Right lobe of liver (tissue), 4 donors: Measurements from ENCODE around the gene CLDND1.

Source experiments
- CTCF ChIP-seq, 4 donors: fragments of 200-600 bp in 3 of 4; fragments of 450-650 bp in 1 of 4; IDR thresholded peaks; one replicate each; pipeline versions ENCODE4 v1.5.1 to v1.8.0; 2016 to 2022; ENCODE audit warnings: antibody characterized with exemption in 4 of 4, mild to moderate bottlenecking in 2 of 4
- POLR2A ChIP-seq: fragments of 450-650 bp; IDR thresholded peaks from one replicate; pipeline ENCODE4 v1.6.1; 2017; ENCODE audit warnings: antibody characterized with exemption, mild to moderate bottlenecking
- donor health status: DM: no; HTN: no; CAD: no.
- donor health status: DM: no; HTN: no; CAD: no.
- donor health status: DM: no; HTN: yes; CAD: no.

GRCh38 chr3:98545940-98546339 is 23.2 kb upstream of the CLDND1 start:
- TF ChIP-seq CTCF (IDR thresholded peaks at IDR 0.05) (no peak), POLR2A (no peak)
